ENCODE data around the gene OGFOD2.

OGFOD2 gene

GRCh38 chr12:122955156-122955555 is 19.9 kb upstream of the OGFOD2 start:
- TF ChIP-seq CTCF (IDR thresholded peaks at IDR 0.05; ENCODE audit: low read depth, low read length) = no peak
- peak overlapping the region; percentile 19 for H3K27ac ChIP-seq
- peaks cover 22% of the 10 kb centered on the region for H3K36me3 ChIP-seq
- no peaks in the 10 kb centered on the region for H3K9me3 ChIP-seq (ENCODE audit: severe bottlenecking)
- no peak overlapping the region for H3K4me3 ChIP-seq (ENCODE audit: low read depth, low read length)
- H3K27me3 ChIP-seq (ENCODE audit: insufficient read depth, low read depth, severe bottlenecking) = no peaks in the 10 kb centered on the region
- DNase-seq = peak; percentile 86

GRCh38 chr12:122956035-122956434 is 19.0 kb upstream of the OGFOD2 start:
- Histone ChIP-seq H3K36me3 (peaks cover 25% of the 10 kb centered on the region), H3K4me3 (ENCODE audit: low read depth, low read length) (no peak overlapping the region), H3K27me3 (ENCODE audit: insufficient read depth, low read depth, severe bottlenecking) (no peaks in the 10 kb centered on the region), H3K9me3 (ENCODE audit: severe bottlenecking) (no peaks in the 10 kb centered on the region), H3K27ac (peak overlapping the region; percentile 19)
- no peak for TF ChIP-seq CTCF (IDR thresholded peaks at IDR 0.05; ENCODE audit: low read depth, low read length)
- DNase-seq = no peak

- Histone ChIP-seq H3K27ac (no peak overlapping the region), H3K36me3 (peaks cover 25% of the 10 kb centered on the region)
- TF ChIP-seq CTCF (IDR thresholded peaks at IDR 0.05; ENCODE audit: low read depth, low read length) = no peak
Measured at GRCh38 chr12:122958198-122958888, 16.7 kb upstream of the OGFOD2 start.

GRCh38 chr12:122959566-122960192 is 15.4 kb upstream of the OGFOD2 start:
- Histone ChIP-seq H3K27me3 (ENCODE audit: insufficient read depth, low read depth, severe bottlenecking) (no peaks in the 10 kb centered on the region), H3K4me3 (ENCODE audit: low read depth, low read length) (no peak overlapping the region), H3K9me3 (ENCODE audit: severe bottlenecking) (no peaks in the 10 kb centered on the region), H3K36me3 (peaks cover 25% of the 10 kb centered on the region), H3K27ac (no peak overlapping the region)
- DNase-seq = no peak
- TF ChIP-seq CTCF (IDR thresholded peaks at IDR 0.05; ENCODE audit: low read depth, low read length) = no peak

More at GRCh38 chr12:122958198-122958888, 16.7 kb upstream of the OGFOD2 start:
- H3K4me3 ChIP-seq (ENCODE audit: low read depth, low read length) = no peak overlapping the region
- no peaks in the 10 kb centered on the region for H3K27me3 ChIP-seq (ENCODE audit: insufficient read depth, low read depth, severe bottlenecking)
- DNase-seq = no peak
- H3K9me3 ChIP-seq (ENCODE audit: severe bottlenecking) = no peaks in the 10 kb centered on the region

DNA sequence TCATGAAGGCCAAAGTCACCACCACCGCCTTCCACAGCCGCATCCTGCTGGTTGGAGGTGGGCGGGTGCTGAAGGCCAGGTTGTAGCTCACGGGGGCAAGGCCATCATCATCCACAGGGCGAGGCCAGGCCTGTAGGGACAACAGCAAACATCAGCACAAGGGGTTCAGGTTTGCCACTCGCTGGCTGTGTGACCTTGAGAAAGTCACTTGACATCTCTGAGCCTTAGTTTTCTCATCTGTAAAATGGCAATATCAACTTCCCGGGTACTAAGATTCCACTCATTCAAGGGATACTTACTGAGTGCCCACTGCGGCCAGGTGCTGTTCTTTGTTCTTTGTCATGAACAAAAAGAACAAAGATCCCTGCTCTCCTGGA is 14.9 kb upstream of the OGFOD2 start:
- no peaks in the 10 kb centered on the region for H3K9me3 ChIP-seq (ENCODE audit: severe bottlenecking)
- H3K27ac ChIP-seq = no peak overlapping the region
- peaks cover 25% of the 10 kb centered on the region for H3K36me3 ChIP-seq
- no peak for TF ChIP-seq CTCF (IDR thresholded peaks at IDR 0.05; ENCODE audit: low read depth, low read length)
- H3K4me3 ChIP-seq (ENCODE audit: low read depth, low read length) = no peak overlapping the region
- no peaks in the 10 kb centered on the region for H3K27me3 ChIP-seq (ENCODE audit: insufficient read depth, low read depth, severe bottlenecking)
- DNase-seq = no peak

All from WERI-Rb-1 (cell line).